IPS-15b (cell line): ENCODE results near the gene ACAP3.

ENCODE experiments used
- H3K27me3 ChIP-seq: one replicate; pipeline ENCODE4 v1.6.1; 2013; ENCODE audit warnings: low read length; ENCODE audit not compliant: control insufficient read depth, insufficient read depth
- H3K36me3 ChIP-seq: one replicate; pipeline ENCODE4 v1.6.1; 2013; ENCODE audit warnings: low read length; ENCODE audit not compliant: control insufficient read depth, insufficient read depth
- H3K4me1 ChIP-seq: one replicate; pipeline ENCODE4 v1.6.1; 2013; ENCODE audit warnings: mild to moderate bottlenecking, low read length; ENCODE audit not compliant: control insufficient read depth, insufficient read depth
- H3K4me3 ChIP-seq: one replicate; pipeline ENCODE4 v1.5.1; 2013; ENCODE audit warnings: low read depth, low read length
- H3K9ac ChIP-seq: one replicate; pipeline ENCODE4 v1.6.1; 2013; ENCODE audit warnings: low read depth, mild to moderate bottlenecking, low read length
- H3K9me3 ChIP-seq: one replicate; pipeline ENCODE4 v1.6.1; 2013; ENCODE audit warnings: mild to moderate bottlenecking, low read length; ENCODE audit not compliant: control insufficient read depth, insufficient read depth

The ACAP3 gene

GRCh38 chr1:1270813-1271212 lies 36.9 kb downstream of the ACAP3 start:
- Histone ChIP-seq H3K36me3 (peaks cover 20% of the 10 kb centered on the region), H3K4me1 (peaks cover 5% of the 10 kb centered on the region), H3K9me3 (no peaks in the 10 kb centered on the region), H3K9ac (no peak overlapping the region), H3K4me3 (no peak overlapping the region), H3K27me3 (peaks cover 4% of the 10 kb centered on the region)

- Histone ChIP-seq H3K36me3 (peaks cover 20% of the 10 kb centered on the region), H3K9ac (no peak overlapping the region), H3K9me3 (no peaks in the 10 kb centered on the region), H3K4me1 (peaks cover 5% of the 10 kb centered on the region), H3K27me3 (no peaks in the 10 kb centered on the region), H3K4me3 (no peak overlapping the region)
These were observed 39.4 kb downstream of the ACAP3 start for GRCh38 chr1:1268284-1268682.

GRCh38 chr1:1267488-1268283 lies 40.0 kb downstream of the ACAP3 start:
- Histone ChIP-seq H3K4me1 (peaks cover 5% of the 10 kb centered on the region), H3K4me3 (no peak overlapping the region), H3K27me3 (no peaks in the 10 kb centered on the region), H3K9me3 (no peaks in the 10 kb centered on the region), H3K9ac (no peak overlapping the region), H3K36me3 (peaks cover 23% of the 10 kb centered on the region)

GRCh38 chr1:1264868-1265272 lies 42.9 kb downstream of the ACAP3 start:
- Histone ChIP-seq H3K27me3 (no peaks in the 10 kb centered on the region), H3K9ac (no peak overlapping the region), H3K9me3 (no peaks in the 10 kb centered on the region), H3K36me3 (peaks cover 38% of the 10 kb centered on the region), H3K4me3 (no peak overlapping the region), H3K4me1 (no peaks in the 10 kb centered on the region)

- Histone ChIP-seq H3K9me3 (no peaks in the 10 kb centered on the region), H3K9ac (no peak overlapping the region), H3K4me3 (no peak overlapping the region), H3K36me3 (peaks cover 45% of the 10 kb centered on the region), H3K27me3 (no peaks in the 10 kb centered on the region), H3K4me1 (peaks cover under 1% of the 10 kb centered on the region)
These were observed 43.7 kb downstream of the ACAP3 start for GRCh38 chr1:1264026-1264425.

GRCh38 chr1:1262758-1263157 lies 45.0 kb downstream of the ACAP3 start:
- H3K4me1 ChIP-seq = peaks cover 6% of the 10 kb centered on the region
- H3K36me3 ChIP-seq = peaks cover 44% of the 10 kb centered on the region

GRCh38 chr1:1262071-1262470 lies 45.7 kb downstream of the ACAP3 start:
- Histone ChIP-seq H3K4me3 (no peak overlapping the region), H3K9ac (no peak overlapping the region), H3K4me1 (peaks cover 6% of the 10 kb centered on the region), H3K9me3 (no peaks in the 10 kb centered on the region), H3K27me3 (no peaks in the 10 kb centered on the region), H3K36me3 (peaks cover 37% of the 10 kb centered on the region)

More at GRCh38 chr1:1262758-1263157, 45.0 kb downstream of the ACAP3 start:
- no peaks in the 10 kb centered on the region for H3K27me3 ChIP-seq
- H3K9ac ChIP-seq = no peak overlapping the region
- H3K4me3 ChIP-seq = no peak overlapping the region
- no peaks in the 10 kb centered on the region for H3K9me3 ChIP-seq

GRCh38 chr1:1260843-1261560 lies 46.7 kb downstream of the ACAP3 start:
- H3K9ac ChIP-seq = peak overlapping the region; percentile 24
- peaks cover 43% of the 10 kb centered on the region for H3K36me3 ChIP-seq
- no peaks in the 10 kb centered on the region for H3K27me3 ChIP-seq
- no peak overlapping the region for H3K4me3 ChIP-seq
- H3K4me1 ChIP-seq = peaks cover 6% of the 10 kb centered on the region
- no peaks in the 10 kb centered on the region for H3K9me3 ChIP-seq

- peak overlapping the region; percentile 24 for H3K9ac ChIP-seq
- no peaks in the 10 kb centered on the region for H3K27me3 ChIP-seq
- peaks cover 6% of the 10 kb centered on the region for H3K4me1 ChIP-seq
- peaks cover 48% of the 10 kb centered on the region for H3K36me3 ChIP-seq
- no peak overlapping the region for H3K4me3 ChIP-seq
- no peaks in the 10 kb centered on the region for H3K9me3 ChIP-seq
These were observed 47.7 kb downstream of the ACAP3 start for GRCh38 chr1:1259951-1260600.

- H3K36me3 ChIP-seq = peaks cover 53% of the 10 kb centered on the region
- peaks cover 6% of the 10 kb centered on the region for H3K4me1 ChIP-seq
- H3K27me3 ChIP-seq = no peaks in the 10 kb centered on the region
- H3K9me3 ChIP-seq = no peaks in the 10 kb centered on the region
- no peak overlapping the region for H3K9ac ChIP-seq
- no peak overlapping the region for H3K4me3 ChIP-seq
These were observed 48.2 kb downstream of the ACAP3 start for GRCh38 chr1:1259540-1259939.

- no peaks in the 10 kb centered on the region for H3K9me3 ChIP-seq
- peaks cover 6% of the 10 kb centered on the region for H3K4me1 ChIP-seq
- no peak overlapping the region for H3K4me3 ChIP-seq
- no peaks in the 10 kb centered on the region for H3K27me3 ChIP-seq
- peaks cover 56% of the 10 kb centered on the region for H3K36me3 ChIP-seq
- no peak overlapping the region for H3K9ac ChIP-seq
These were observed 48.6 kb downstream of the ACAP3 start for GRCh38 chr1:1259119-1259488.
